Neural crest cell (in vitro differentiated cells): ENCODE measurements around the gene TTLL10. TPM values are rescaled to one million over a fixed set of nuclear protein-coding genes. Genes with fewer than 3 reads are reported as not detected.

Source experiments
- DNase-seq: peaks from one replicate; pipeline ENCODE4 v3.0.0; 2021; ENCODE audit warnings: low read depth, mixed read lengths, low spot score
- H3K27ac Mint-ChIP-seq: one replicate; pipeline ENCODE4 v1.8.0; 2021; ENCODE audit warnings: mild to moderate bottlenecking, mixed read lengths; ENCODE audit not compliant: unreplicated experiment
- H3K27me3 Mint-ChIP-seq: 2 replicates; pipeline ENCODE4 v1.8.0; 2021; ENCODE audit warnings: low read depth, mild to moderate bottlenecking, mixed read lengths
- H3K36me3 Mint-ChIP-seq: 2 replicates; pipeline ENCODE4 v1.8.0; 2021; ENCODE audit warnings: low read depth, mild to moderate bottlenecking, mixed read lengths
- H3K4me1 Mint-ChIP-seq: 2 replicates; pipeline ENCODE4 v1.8.0; 2021; ENCODE audit warnings: mixed read lengths
- H3K4me3 Mint-ChIP-seq: one replicate; pipeline ENCODE4 v1.8.0; 2021; ENCODE audit warnings: mild to moderate bottlenecking, mixed read lengths
- H3K9me3 Mint-ChIP-seq: 2 replicates; pipeline ENCODE4 v1.8.0; 2021; ENCODE audit warnings: mixed read lengths
- CTCF ChIP-seq: fragments of 200-600 bp; sonication (generic); conservative IDR thresholded peaks from 2 replicates; pipeline ENCODE4 v1.5.0; 2021; ENCODE audit warnings: antibody characterized with exemption, mild to moderate bottlenecking
- total RNA-seq: library from RNA; stranded (reverse); gene quantifications from 2 replicates; pipeline ENCODE4 v1.2.1, GENCODE V29; 2021

Gene TTLL10
- total RNA-seq, 1 donor from 2014 or later, result not detected

GRCh38 chr1:1132956-1133750 is 40.5 kb upstream of the TTLL10 start:
- no peak overlapping the region for H3K4me3 Mint-ChIP-seq
- no peak for DNase-seq
- TF ChIP-seq CTCF, result no peak
- H3K36me3 Mint-ChIP-seq, result no peaks in the 10 kb centered on the region
- H3K27ac Mint-ChIP-seq, result no peak overlapping the region
- peaks cover 3% of the 10 kb centered on the region for H3K4me1 Mint-ChIP-seq
- peaks cover 10% of the 10 kb centered on the region for H3K27me3 Mint-ChIP-seq
- H3K9me3 Mint-ChIP-seq, result no peaks in the 10 kb centered on the region

GRCh38 chr1:1134300-1134970 is 39.2 kb upstream of the TTLL10 start:
- DNase-seq, result no peak
- Mint-ChIP-seq H3K36me3 (no peaks in the 10 kb centered on the region), H3K4me1 (peaks cover 3% of the 10 kb centered on the region), H3K27me3 (peaks cover 15% of the 10 kb centered on the region), H3K4me3 (no peak overlapping the region), H3K27ac (no peak overlapping the region), H3K9me3 (no peaks in the 10 kb centered on the region)
- TF ChIP-seq CTCF, result no peak

GRCh38 chr1:1135339-1136136 is 38.1 kb upstream of the TTLL10 start:
- no peak for TF ChIP-seq CTCF
- Mint-ChIP-seq H3K4me1 (peaks cover 3% of the 10 kb centered on the region), H3K4me3 (no peak overlapping the region), H3K27ac (no peak overlapping the region), H3K9me3 (no peaks in the 10 kb centered on the region), H3K27me3 (peaks cover 15% of the 10 kb centered on the region), H3K36me3 (no peaks in the 10 kb centered on the region)
- DNase-seq, result no peak

- peaks cover 15% of the 10 kb centered on the region for H3K27me3 Mint-ChIP-seq
- TF ChIP-seq CTCF, result no peak
- no peaks in the 10 kb centered on the region for H3K9me3 Mint-ChIP-seq
- peaks cover 3% of the 10 kb centered on the region for H3K4me1 Mint-ChIP-seq
- no peak for DNase-seq
- no peak overlapping the region for H3K4me3 Mint-ChIP-seq
- no peak overlapping the region for H3K27ac Mint-ChIP-seq
- H3K36me3 Mint-ChIP-seq, result no peaks in the 10 kb centered on the region
Observed at GRCh38 chr1:1136547-1137230, 37.0 kb upstream of the TTLL10 start.
